MM.1S (cell line): ENCODE data around the gene SRI.
A peak's percentile ranks its signal among the peaks of the same experiment; 100 is the strongest.

Experiments
- DNase-seq: peaks from one replicate; pipeline ENCODE4 v3.0.0-alpha.2; 2015
- H2AFZ ChIP-seq: fragments of 300-600 bp; sonication (generic); 2 replicates; pipeline ENCODE4 v1.6.0; 2016; ENCODE audit warnings: antibody characterized with exemption, low read length
- H3F3A ChIP-seq: fragments of 300-600 bp; sonication (generic); 2 replicates; pipeline ENCODE4 v1.6.1; 2016; ENCODE audit warnings: mild to moderate bottlenecking, antibody characterized with exemption, low read length, moderate library complexity, mixed read lengths; ENCODE audit not compliant: insufficient read depth
- H3K27ac ChIP-seq: fragments of 300-600 bp; sonication (generic); 2 replicates; pipeline ENCODE4 v1.5.1; 2016; ENCODE audit warnings: mild to moderate bottlenecking, low read length
- H3K27me3 ChIP-seq: fragments of 300-600 bp; sonication (generic); replicated peaks from 2 replicates; pipeline ENCODE4 v1.6.0; 2016; ENCODE audit warnings: low read length; ENCODE audit not compliant: insufficient read depth
- H3K36me3 ChIP-seq: fragments of 300-600 bp; sonication (generic); replicated peaks from 2 replicates; pipeline ENCODE4 v1.6.1; 2016; ENCODE audit warnings: mild to moderate bottlenecking, low read length, mixed read lengths; ENCODE audit not compliant: insufficient read depth
- H3K4me1 ChIP-seq: fragments of 300-600 bp; sonication (generic); 2 replicates; pipeline ENCODE4 v1.6.1; 2016; ENCODE audit warnings: low read length, mixed read lengths
- H3K4me2 ChIP-seq: fragments of 300-600 bp; sonication (generic); 2 replicates; pipeline ENCODE4 v1.6.0; 2016; ENCODE audit warnings: low read depth, low read length
- H3K4me3 ChIP-seq: fragments of 300-600 bp; sonication (generic); 2 replicates; pipeline ENCODE4 v1.5.1; 2016; ENCODE audit warnings: low read length, mixed read lengths
- H3K79me2 ChIP-seq: fragments of 300-600 bp; sonication (generic); 2 replicates; pipeline ENCODE4 v1.6.1; 2016; ENCODE audit warnings: mixed run types, low read length, mixed read lengths
- H3K9ac ChIP-seq: fragments of 300-600 bp; sonication (generic); 2 replicates; pipeline ENCODE4 v1.6.1; 2016; ENCODE audit warnings: low read length, mixed read lengths
- H3K9me2 ChIP-seq: fragments of 300-600 bp; sonication (generic); replicated peaks from 2 replicates; pipeline ENCODE4 v1.6.1; 2016; ENCODE audit warnings: mild to moderate bottlenecking, low read length, mixed read lengths; ENCODE audit not compliant: insufficient read depth
- H3K9me3 ChIP-seq: fragments of 300-600 bp; sonication (generic); replicated peaks from 2 replicates; pipeline ENCODE4 v1.6.1; 2016; ENCODE audit warnings: mild to moderate bottlenecking, low read length, mixed read lengths; ENCODE audit not compliant: insufficient read depth
- H4K20me1 ChIP-seq: fragments of 300-600 bp; sonication (generic); 2 replicates; pipeline ENCODE4 v1.6.1; 2016; ENCODE audit warnings: mild to moderate bottlenecking, low read length, moderate library complexity, mixed read lengths; ENCODE audit not compliant: insufficient read depth
- CTCF ChIP-seq: fragments of 300-600 bp; sonication (generic); IDR thresholded peaks from 2 replicates; pipeline ENCODE4 v1.5.1; 2016; ENCODE audit warnings: antibody characterized with exemption, low read length, mixed read lengths
- EZH2 ChIP-seq: fragments of 300-600 bp; sonication (generic); optimal IDR thresholded peaks from 2 replicates; pipeline ENCODE3; 2017; ENCODE audit warnings: low read depth, mild to moderate bottlenecking, antibody characterized with exemption, low read length, mixed read lengths
- EZH2phosphoT487 ChIP-seq: fragments of 300-600 bp; sonication (generic); IDR thresholded peaks from 2 replicates; pipeline ENCODE4 v1.6.1; 2018; ENCODE audit warnings: antibody characterized with exemption, low read length

SRI gene

GRCh38 chr7:88202799-88203198 is 17.0 kb downstream of the SRI start:
- H3K9me3 ChIP-seq = no peaks in the 10 kb centered on the region
- peak overlapping the region; percentile 56 for H3K4me2 ChIP-seq
- peaks cover 18% of the 10 kb centered on the region for H3K4me1 ChIP-seq
- no peak overlapping the region for H2AFZ ChIP-seq
- H3K9me2 ChIP-seq = no peaks in the 10 kb centered on the region
- peak overlapping the region; percentile 22; the same call in 1 of the 2 replicates for H3K27ac ChIP-seq
- peak; percentile 31 for DNase-seq
- no peaks in the 10 kb centered on the region; the same call in 1 of the 2 replicates for H3K36me3 ChIP-seq
- H4K20me1 ChIP-seq = no peaks in the 10 kb centered on the region
- no peaks in the 10 kb centered on the region for H3K27me3 ChIP-seq
- H3F3A ChIP-seq = no peaks in the 10 kb centered on the region
- H3K79me2 ChIP-seq = no peaks in the 10 kb centered on the region
- TF ChIP-seq CTCF (0 out of 2 replicates have a peak, but pooled peaks have one; percentile 20), EZH2 (no peak), EZH2phosphoT487 (no peak)
- H3K4me3 ChIP-seq = peak overlapping the region; percentile 26; the same call in 1 of the 2 replicates
- H3K9ac ChIP-seq = no peak overlapping the region

GRCh38 chr7:88202278-88202677 is 17.6 kb downstream of the SRI start:
- H3K79me2 ChIP-seq = no peaks in the 10 kb centered on the region
- peak overlapping the region; percentile 56 for H3K4me2 ChIP-seq
- no peak overlapping the region for H3K9ac ChIP-seq
- no peak overlapping the region for H2AFZ ChIP-seq
- H3K27me3 ChIP-seq = no peaks in the 10 kb centered on the region
- no peaks in the 10 kb centered on the region for H3F3A ChIP-seq
- H3K9me3 ChIP-seq = no peaks in the 10 kb centered on the region
- H3K27ac ChIP-seq = peak overlapping the region; percentile 22; the same call in 1 of the 2 replicates
- H3K4me3 ChIP-seq = peak overlapping the region; percentile 26; the same call in 1 of the 2 replicates
- no peaks in the 10 kb centered on the region; the same call in 1 of the 2 replicates for H3K36me3 ChIP-seq
- TF ChIP-seq EZH2 (no peak), CTCF (no peak), EZH2phosphoT487 (no peak)
- H3K9me2 ChIP-seq = no peaks in the 10 kb centered on the region
- peak; percentile 20 for DNase-seq
- H4K20me1 ChIP-seq = no peaks in the 10 kb centered on the region
- peaks cover 18% of the 10 kb centered on the region for H3K4me1 ChIP-seq

- DNase-seq = no peak
- Histone ChIP-seq H3F3A (no peaks in the 10 kb centered on the region), H3K27me3 (no peaks in the 10 kb centered on the region), H3K9me3 (no peaks in the 10 kb centered on the region), H3K4me1 (peaks cover 18% of the 10 kb centered on the region), H2AFZ (no peak overlapping the region), H3K36me3 (no peaks in the 10 kb centered on the region), H3K27ac (no peak overlapping the region), H3K9me2 (no peaks in the 10 kb centered on the region), H3K4me3 (no peak overlapping the region), H3K79me2 (no peaks in the 10 kb centered on the region), H4K20me1 (no peaks in the 10 kb centered on the region), H3K9ac (no peak overlapping the region), H3K4me2 (no peak overlapping the region)
- TF ChIP-seq CTCF (no peak), EZH2 (no peak)
These were observed 18.5 kb downstream of the SRI start for GRCh38 chr7:88201305-88201704.
